HepG2 (cell line): Measurements from ENCODE around the gene PPRC1. TPM values are rescaled to one million over a fixed set of nuclear protein-coding genes. Genes with fewer than 3 reads are reported as not detected.

Experiments
- ATAC-seq: fragments of 200-7000 bp; cut with Tn5 transposase; 3 replicates; pipeline ENCODE4 v1.9.1; 2020; ENCODE audit warnings: mild to moderate bottlenecking, moderate library complexity
- BruUV-seq: library from RNA; stranded (reverse); fragments of 400-500 nt; replicated peaks from 2 replicates; lab custom pipeline; 2021; lab: Mats Ljungman, UMichigan
- CTCF ChIA-PET: fragments of 300-600 bp; formaldehyde crosslinking; extraction: SDS; loops from one replicate; lab custom pipeline; 2021; ENCODE audit warnings: low total read pairs, inconsistent platforms, low intra/inter-chr PET ratio; lab: Yijun Ruan, JAX
- POLR2A ChIA-PET: fragments of 350-600 bp; sonication (Branson Sonifier 250); formaldehyde crosslinking; loops from one replicate; lab custom pipeline; 2020; ENCODE audit warnings: antibody characterized with exemption, inconsistent platforms; lab: Yijun Ruan, JAX
- DNase-seq: peaks from one replicate; pipeline ENCODE4 v3.0.0-alpha.2; 2015; ENCODE audit warnings: low spot score
- FAIRE-seq: peaks from 3 replicates; lab custom pipeline; 2011; peaks lifted over from hg19 to GRCh38; lab: Jason Lieb, UNC
- H2AFZ ChIP-seq: one replicate; pipeline ENCODE4 v1.6.1; 2011; ENCODE audit warnings: low read length, inconsistent platforms
- H3K27ac ChIP-seq: fragments of 300-600 bp; 3 replicates; pipeline ENCODE4 v1.8.0; 2011; ENCODE audit warnings: mixed run types, mild to moderate bottlenecking, mixed read lengths, low read length, inconsistent platforms; ENCODE audit not compliant: insufficient read depth; ENCODE audit errors: extremely low read length
- H3K27me3 ChIP-seq, 2 experiments: fragments of 200-600 bp in 1 of 2; 2 replicates in 1 of 2; 3 replicates in 1 of 2; pipeline versions ENCODE4 v1.6.0 to v1.8.0; 2011; ENCODE audit warnings: low read length in 2 of 2, mild to moderate bottlenecking in 2 of 2, moderate library complexity in 2 of 2, inconsistent platforms in 1 of 2; ENCODE audit not compliant: insufficient read depth in 2 of 2, control insufficient read depth in 1 of 2
- H3K36me3 ChIP-seq, 2 experiments: fragments of 200-600 bp in 1 of 2; replicated peaks in 1 of 2; 2 replicates in 1 of 2; 3 replicates in 1 of 2; pipeline versions ENCODE4 v1.5.1 to v1.8.0; 2011; ENCODE audit warnings: low read length in 2 of 2, inconsistent platforms in 1 of 2; ENCODE audit not compliant: insufficient read depth in 2 of 2, control insufficient read depth in 1 of 2
- H3K4me1 ChIP-seq: 2 replicates; pipeline ENCODE4 v1.5.1; 2012; ENCODE audit warnings: low read length, inconsistent platforms; ENCODE audit not compliant: insufficient read depth
- H3K4me2 ChIP-seq: 2 replicates; pipeline ENCODE4 v1.6.0; 2011; ENCODE audit warnings: low read depth, low read length, inconsistent platforms
- H3K4me3 ChIP-seq, 3 experiments: fragments of 200-600 bp in 1 of 3; sonication (generic), shearing (Covaris generic) in 1 of 3; replicated peaks in 1 of 3; 2 replicates each; pipeline ENCODE4 v1.5.1; 2011 to 2016; ENCODE audit warnings: low read length in 3 of 3, inconsistent platforms in 2 of 3, low read depth in 2 of 3, mild to moderate bottlenecking in 2 of 3, control low read depth in 1 of 3, mixed read lengths in 1 of 3; ENCODE audit not compliant: insufficient read depth in 1 of 3
- H3K79me2 ChIP-seq: one replicate; pipeline ENCODE4 v1.6.1; 2011; ENCODE audit warnings: low read length, inconsistent platforms; ENCODE audit not compliant: insufficient read depth
- H3K9ac ChIP-seq: 2 replicates; pipeline ENCODE4 v1.6.0; 2011; ENCODE audit warnings: mild to moderate bottlenecking, low read depth, low read length, inconsistent platforms; ENCODE audit not compliant: insufficient read depth
- H3K9me3 ChIP-seq: 2 replicates; pipeline ENCODE4 v1.5.1; 2012; ENCODE audit warnings: mild to moderate bottlenecking, low read length
- H4K20me1 ChIP-seq: 2 replicates; pipeline ENCODE4 v1.6.0; 2011; ENCODE audit warnings: inconsistent platforms, mild to moderate bottlenecking, low read length, moderate library complexity; ENCODE audit not compliant: insufficient read depth
- CREB3 ChIP-seq: sonication (generic); formaldehyde crosslinking; IDR thresholded peaks from 2 replicates; pipeline ENCODE4 v1.5.0; 2020; ENCODE audit warnings: missing genetic modification reagents
- KDM1A ChIP-seq: IDR thresholded peaks from 2 replicates; pipeline ENCODE4 v1.6.1; 2016; ENCODE audit warnings: missing compliant biosample characterization
- NFIC ChIP-seq: IDR thresholded peaks from 2 replicates; pipeline ENCODE4 v1.6.1; 2012; ENCODE audit warnings: mild to moderate bottlenecking, low read length, inconsistent platforms
- NONO ChIP-seq, 2 experiments: fragments of 450-650 bp in 1 of 2; sonication (generic) in 1 of 2; formaldehyde crosslinking in 1 of 2; IDR thresholded peaks in 1 of 2; conservative IDR thresholded peaks in 1 of 2; 2 replicates each; pipeline versions ENCODE4 v1.6.1 to v1.8.0; 2017 to 2022; ENCODE audit warnings: mild to moderate bottlenecking in 1 of 2, missing genetic modification reagents in 1 of 2, moderate library complexity in 1 of 2
- PBX2 ChIP-seq: IDR thresholded peaks from 2 replicates; pipeline ENCODE4 v1.6.1; 2016; ENCODE audit warnings: control low read depth
- SRSF4 ChIP-seq: fragments of 200-400 bp; formaldehyde crosslinking; IDR thresholded peaks from one replicate; pipeline ENCODE4 v1.6.1; 2018; ENCODE audit warnings: mild to moderate bottlenecking, low read depth, low read length, moderate library complexity; ENCODE audit not compliant: poor library complexity, severe bottlenecking
- WIZ ChIP-seq: sonication (generic); formaldehyde crosslinking; IDR thresholded peaks from 2 replicates; pipeline ENCODE4 v1.5.1; 2020; ENCODE audit warnings: mild to moderate bottlenecking, missing genetic modification reagents
- ZBTB4 ChIP-seq: sonication (generic); formaldehyde crosslinking; IDR thresholded peaks from 2 replicates; pipeline ENCODE4 v1.4.0; 2020; ENCODE audit warnings: missing genetic modification reagents, mild to moderate bottlenecking, borderline replicate concordance
- WGBS: methylation state at CpG from one replicate; pipeline ENCODE4 v1.1.6; 2017; ENCODE audit warnings: low lambda C conversion rate; 5-methylcytosine and 5-hydroxymethylcytosine counted together
- in situ Hi-C: cut with HindIII; loops from 2 replicates; pipeline ENCODE4 v1.10.0; 2017; ENCODE audit warnings: low pct_unique_long_range_greater_than_20kb; ENCODE audit not compliant: extremely low pct_ligation_motif_present
- intact Hi-C: fragments of 100-400 bp; cut with micrococcal nuclease; formaldehyde crosslinking; loops from one replicate; pipeline ENCODE4 v1.10.0; 2022; ENCODE audit not compliant: unreplicated experiment
- polyA plus RNA-seq, 8 experiments: library from polyadenylated mRNA; depleted of rRNA in 3 of 8; stranded (reverse) in 7 of 8; unstranded in 1 of 8; fragments of >200 nt; fragmentation: Illumina TruSeq in 4 of 8; extraction: Trizol in 4 of 8; gene quantifications; 2 replicates each; pipeline versions ENCODE4 v1.2.1 to v1.2.3, GENCODE V29; 2011 to 2016; ENCODE audit warnings: low read depth in 4 of 8, missing spikeins in 1 of 8, mixed read lengths in 1 of 8; ENCODE audit not compliant: insufficient read depth in 1 of 8
- total RNA-seq, 5 experiments: library from RNA; depleted of rRNA; stranded (reverse); fragments of >200 nt; fragmentation: Illumina TruSeq; extraction: Trizol; gene quantifications; 2 replicates each; pipeline ENCODE4 v1.2.3, GENCODE V29; 2016; ENCODE audit warnings: low read depth in 1 of 5

The PPRC1 gene
- total and polyA plus RNA-seq, 2 of the 13 experiments (the other 11 are each of a cell fraction or from before 2014, with no cell fraction given): 18.7 to 24.2 TPM

- TF ChIP-seq CREB3 (CRISPR knock-in tag): no peak
- TF ChIP-seq SRSF4: no peak
- TF ChIP-seq KDM1A (CRISPR knock-in tag): no peak
- TF ChIP-seq WIZ (CRISPR knock-in tag): no peak
- TF ChIP-seq NONO (IDR thresholded peaks at IDR 0.05): no peak
- peak; percentile 13; the same call in 1 of the 2 replicates for TF ChIP-seq NONO (CRISPR knock-in tag; conservative IDR thresholded peaks at IDR 0.05)
- no peak for TF ChIP-seq ZBTB4 (CRISPR knock-in tag)
Measured at GRCh38 chr10:102152545-102152890, 19.7 kb downstream of the PPRC1 start (continued).

GRCh38 chr10:102153093-102153620 lies 20.3 kb downstream of the PPRC1 start:
- no peaks in the 10 kb centered on the region; a peak in 1 of 5 replicates for H3K27me3 ChIP-seq
- no peak for ATAC-seq
- no peak for DNase-seq
- H4K20me1 ChIP-seq: peaks cover 15% of the 10 kb centered on the region
- in situ Hi-C loops: no loop called here
- peak overlapping the region; percentile 91 for H3K9ac ChIP-seq
- 0 out of 2 replicates have a peak, but pooled peaks have one; percentile 4 for TF ChIP-seq NFIC
- TF ChIP-seq PBX2 (CRISPR knock-in tag): no peak
- H3K4me3 ChIP-seq: peak overlapping the region; percentile 82 to 97 (median 82)
- peak overlapping the region; percentile 87 for H3K27ac ChIP-seq
- no peak for FAIRE-seq
- peak overlapping the region; percentile 99 for H3K4me2 ChIP-seq
- WGBS: 23% methylated on average over 5 of the region's 5 CpGs
- peaks cover 45% of the 10 kb centered on the region for H3K79me2 ChIP-seq
- H3K4me1 ChIP-seq: peaks cover 35% of the 10 kb centered on the region
- no peak overlapping the region for H2AFZ ChIP-seq
- POLR2A ChIA-PET: interaction anchor here (0.5 to 0.7 kb wide), 2 partner anchors 59 to 492 kb away, joined by 4 to 5 read pairs; no protein-coding TSS in a partner anchor
- no TSS peak for BruUV-seq
- H3K9me3 ChIP-seq: no peaks in the 10 kb centered on the region
- H3K36me3 ChIP-seq: peaks cover 29 to 53% of the 10 kb centered on the region in 2 experiments
- CTCF ChIA-PET: no interaction called here
- intact Hi-C loops: no loop called here
